T-helper 2 cell treated with Interferon-gamma antibody and Interleukin-4, amounts not matched to agents 5 μg/mL and 100 μg/mL, for 36 hours (primary cell): ENCODE data around the gene MYH11.

Experiments used
- DNase-seq: peaks from one replicate; pipeline ENCODE4 v3.0.0; 2021; ENCODE audit warnings: low spot score
- H3K27ac Mint-ChIP-seq: one replicate; pipeline ENCODE4 v1.8.0; 2021; ENCODE audit warnings: mild to moderate bottlenecking, mixed read lengths
- H3K27me3 Mint-ChIP-seq: one replicate; pipeline ENCODE4 v1.8.0; 2021; ENCODE audit warnings: low read depth, mixed read lengths
- H3K36me3 Mint-ChIP-seq: one replicate; pipeline ENCODE4 v1.8.0; 2021; ENCODE audit warnings: low read depth, mixed read lengths
- H3K4me1 Mint-ChIP-seq: one replicate; pipeline ENCODE4 v1.8.0; 2021; ENCODE audit warnings: low read depth, mixed read lengths
- H3K4me3 Mint-ChIP-seq: one replicate; pipeline ENCODE4 v1.8.0; 2022; ENCODE audit warnings: mild to moderate bottlenecking, moderate library complexity, mixed read lengths
- H3K9me3 Mint-ChIP-seq: one replicate; pipeline ENCODE4 v1.8.0; 2021; ENCODE audit warnings: mixed read lengths

MYH11 gene

GRCh38 chr16:15856901-15857698, at the start of gene MYH11:
Gene MYH11, minus strand, starts transcription at chr16:15857028. Its CDS starts 18,776 bp downstream, at chr16:15838252.
- Mint-ChIP-seq H3K9me3 (no peaks in the 10 kb centered on the region), H3K27ac (peak within 1 kb of the TSS; percentile 1), H3K36me3 (no peaks in the 10 kb centered on the region), H3K4me3 (peak within 1 kb of the TSS; percentile 66), H3K27me3 (peaks cover 54% of the 10 kb centered on the region), H3K4me1 (peaks cover 6% of the 10 kb centered on the region)
- no peak for DNase-seq

DNA sequence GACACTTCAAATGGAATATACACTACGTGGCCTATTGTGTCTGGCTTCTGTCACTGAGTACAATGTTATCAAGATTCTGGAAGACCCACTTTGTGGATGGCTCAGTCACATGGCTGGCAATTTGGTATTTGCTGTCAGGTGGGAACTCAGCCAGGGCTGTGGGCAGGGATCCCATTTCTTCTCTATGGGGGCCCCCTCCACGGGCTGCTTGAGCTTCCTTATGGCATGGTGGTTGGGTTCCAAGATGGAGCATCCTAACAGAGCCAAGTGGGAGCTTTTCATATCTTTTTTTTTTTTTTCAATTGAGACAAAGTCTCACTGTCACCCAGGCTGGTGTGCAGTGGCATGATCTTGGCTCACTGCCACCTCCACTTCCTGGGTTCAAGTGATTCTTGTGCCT, 49.6 kb upstream of the MYH11 start:
- H3K27me3 Mint-ChIP-seq = no peaks in the 10 kb centered on the region
- DNase-seq = no peak
- H3K36me3 Mint-ChIP-seq = no peaks in the 10 kb centered on the region
- no peak overlapping the region for H3K4me3 Mint-ChIP-seq
- no peak overlapping the region for H3K27ac Mint-ChIP-seq
- H3K9me3 Mint-ChIP-seq = no peaks in the 10 kb centered on the region
- peaks cover 7% of the 10 kb centered on the region for H3K4me1 Mint-ChIP-seq

DNA sequence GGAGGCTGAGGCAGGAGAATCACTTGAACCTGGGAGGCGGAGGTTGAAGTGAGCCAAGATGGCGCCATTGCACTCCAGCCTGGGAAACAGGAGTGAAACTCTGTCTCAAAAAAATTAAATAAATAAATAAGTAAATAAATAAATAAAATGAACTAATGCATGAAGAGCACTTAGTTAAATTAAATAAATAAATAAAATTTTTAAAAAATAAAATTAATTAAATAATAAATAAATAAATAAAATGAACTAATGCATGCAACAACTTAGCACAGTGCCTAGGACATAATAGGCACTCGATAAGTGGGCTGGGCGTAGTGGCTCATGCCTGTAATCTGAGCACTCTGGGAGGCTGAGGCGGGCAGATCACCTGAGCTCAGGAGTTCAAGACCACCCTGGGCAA, 47.1 kb upstream of the MYH11 start:
- peaks cover 18% of the 10 kb centered on the region for H3K4me1 Mint-ChIP-seq
- no peak for DNase-seq
- no peaks in the 10 kb centered on the region for H3K9me3 Mint-ChIP-seq
- no peak overlapping the region for H3K27ac Mint-ChIP-seq
- no peaks in the 10 kb centered on the region for H3K27me3 Mint-ChIP-seq
- H3K36me3 Mint-ChIP-seq = no peaks in the 10 kb centered on the region
- no peak overlapping the region for H3K4me3 Mint-ChIP-seq

DNA sequence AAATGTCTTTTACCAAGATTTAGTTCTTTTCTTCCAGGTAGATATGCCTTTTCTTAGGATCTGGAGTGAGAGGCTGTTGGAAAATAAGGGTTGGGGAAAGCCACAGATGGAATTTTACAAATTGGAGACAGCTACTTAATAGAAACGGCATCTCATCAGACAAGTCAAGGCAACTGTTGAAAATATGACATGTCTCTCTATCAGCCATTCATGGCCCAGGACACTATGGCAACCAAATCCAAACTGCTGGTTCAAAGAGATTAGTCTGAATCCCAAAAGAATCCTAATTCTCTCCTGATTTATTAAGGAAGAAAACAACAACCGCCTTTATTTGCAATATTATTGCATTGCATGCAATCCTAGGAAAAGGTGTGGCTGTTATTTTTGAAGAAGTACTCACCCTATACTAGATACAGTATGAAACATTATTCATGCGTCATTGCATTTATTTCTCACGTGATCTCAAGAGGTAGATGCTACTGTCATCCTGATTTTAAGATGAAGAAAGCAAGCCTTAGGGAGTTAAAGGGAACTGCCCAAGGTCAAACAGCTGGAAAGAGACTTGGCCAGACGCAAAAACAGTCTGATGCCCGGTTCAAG, 44.2 kb upstream of the MYH11 start:
- H3K4me3 Mint-ChIP-seq = no peak overlapping the region
- H3K9me3 Mint-ChIP-seq = no peaks in the 10 kb centered on the region
- no peak for DNase-seq
- peaks cover 36% of the 10 kb centered on the region for H3K4me1 Mint-ChIP-seq
- H3K36me3 Mint-ChIP-seq = no peaks in the 10 kb centered on the region
- no peak overlapping the region for H3K27ac Mint-ChIP-seq
- H3K27me3 Mint-ChIP-seq = no peaks in the 10 kb centered on the region

- Mint-ChIP-seq H3K27me3 (no peaks in the 10 kb centered on the region), H3K36me3 (no peaks in the 10 kb centered on the region), H3K4me3 (no peak overlapping the region), H3K9me3 (no peaks in the 10 kb centered on the region), H3K4me1 (peaks cover 36% of the 10 kb centered on the region), H3K27ac (no peak overlapping the region)
- DNase-seq = no peak
Measured at GRCh38 chr16:15900357-15900756, 43.5 kb upstream of the MYH11 start.

- Mint-ChIP-seq H3K4me1 (peaks cover 41% of the 10 kb centered on the region), H3K4me3 (peak overlapping the region; percentile 21), H3K36me3 (no peaks in the 10 kb centered on the region), H3K27ac (peak overlapping the region; percentile 56), H3K27me3 (no peaks in the 10 kb centered on the region), H3K9me3 (no peaks in the 10 kb centered on the region)
- peak; percentile 71 for DNase-seq
Measured at GRCh38 chr16:15899538-15900100, 42.8 kb upstream of the MYH11 start.

GRCh38 chr16:15898654-15899053, 41.8 kb upstream of the MYH11 start:
- H3K27me3 Mint-ChIP-seq = no peaks in the 10 kb centered on the region
- no peaks in the 10 kb centered on the region for H3K9me3 Mint-ChIP-seq
- H3K4me1 Mint-ChIP-seq = peaks cover 42% of the 10 kb centered on the region
- no peaks in the 10 kb centered on the region for H3K36me3 Mint-ChIP-seq
- no peak for DNase-seq
- peak overlapping the region; percentile 90 for H3K27ac Mint-ChIP-seq
- H3K4me3 Mint-ChIP-seq = peak overlapping the region; percentile 79

DNA sequence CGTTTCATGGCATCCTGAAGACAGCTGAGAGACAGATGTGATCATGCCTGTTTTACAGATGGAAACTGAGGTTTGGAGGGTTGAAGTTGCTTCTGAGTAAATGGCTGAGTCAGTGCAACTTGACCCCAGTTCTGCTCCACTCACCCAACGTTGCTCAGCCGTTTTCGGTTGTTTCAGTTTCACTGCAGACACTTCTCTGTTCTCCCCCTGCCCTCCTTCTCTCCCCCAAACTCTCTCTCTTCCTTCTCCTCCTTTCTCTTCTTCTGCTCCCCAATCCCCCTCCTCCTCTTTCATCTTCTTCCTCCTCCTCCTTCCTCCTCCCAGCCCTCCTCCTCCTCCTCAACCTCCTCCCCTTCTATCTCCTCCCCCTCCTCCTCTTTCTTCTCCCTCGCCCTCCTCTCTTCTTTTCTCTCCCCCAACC, 41.0 kb upstream of the MYH11 start:
- Mint-ChIP-seq H3K27ac (peak overlapping the region; percentile 90), H3K27me3 (no peaks in the 10 kb centered on the region), H3K36me3 (no peaks in the 10 kb centered on the region), H3K4me3 (peak overlapping the region; percentile 79), H3K4me1 (peaks cover 43% of the 10 kb centered on the region), H3K9me3 (no peaks in the 10 kb centered on the region)
- peak; percentile 71 for DNase-seq

GRCh38 chr16:15897121-15897780, 40.4 kb upstream of the MYH11 start:
- H3K27me3 Mint-ChIP-seq = no peaks in the 10 kb centered on the region
- H3K9me3 Mint-ChIP-seq = no peaks in the 10 kb centered on the region
- peak overlapping the region; percentile 79 for H3K4me3 Mint-ChIP-seq
- peaks cover 42% of the 10 kb centered on the region for H3K4me1 Mint-ChIP-seq
- H3K27ac Mint-ChIP-seq = peak overlapping the region; percentile 90
- DNase-seq = no peak
- H3K36me3 Mint-ChIP-seq = no peaks in the 10 kb centered on the region

DNA sequence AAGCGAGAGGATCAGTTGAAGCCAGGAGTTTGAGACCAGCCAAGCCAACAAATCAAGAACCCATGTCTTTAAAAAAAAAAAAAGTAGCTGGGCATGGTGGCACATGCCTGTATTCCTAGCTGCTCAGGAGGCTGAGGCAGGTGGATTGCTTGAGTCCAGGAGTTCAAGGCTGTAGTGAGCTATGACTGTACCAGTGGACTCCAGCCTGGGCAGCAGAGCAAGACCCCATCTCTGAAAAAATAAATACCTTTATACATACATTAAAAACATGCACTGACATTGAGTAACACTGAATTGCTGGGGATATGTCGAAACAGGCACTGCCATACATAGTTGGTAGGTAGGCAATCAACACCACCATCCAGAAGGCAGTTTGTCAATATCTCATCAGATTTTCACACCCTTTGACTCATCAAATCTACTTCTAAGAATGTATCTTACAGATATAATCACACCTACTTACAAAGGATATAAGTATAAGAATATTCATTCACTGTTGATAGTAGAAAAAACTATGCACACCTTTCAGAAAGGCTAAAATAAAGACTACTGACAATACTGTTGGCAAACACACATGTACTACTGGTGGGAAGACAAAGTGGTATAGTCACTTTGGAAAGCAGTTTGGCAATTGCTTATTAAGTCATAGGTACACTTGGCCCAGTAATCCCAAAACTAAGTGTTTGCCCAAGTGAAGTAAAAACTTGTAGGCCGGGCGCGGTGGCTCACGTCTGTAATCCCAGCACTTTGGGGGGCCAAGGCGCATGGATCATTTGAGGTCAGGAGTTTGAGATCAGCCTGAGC, 37.9 kb upstream of the MYH11 start:
- Mint-ChIP-seq H3K4me3 (no peak overlapping the region), H3K4me1 (peaks cover 41% of the 10 kb centered on the region), H3K9me3 (no peaks in the 10 kb centered on the region), H3K27ac (peak overlapping the region; percentile 15), H3K27me3 (no peaks in the 10 kb centered on the region), H3K36me3 (no peaks in the 10 kb centered on the region)
- DNase-seq = no peak

GRCh38 chr16:15891508-15891907, 34.7 kb upstream of the MYH11 start:
- Mint-ChIP-seq H3K36me3 (peaks cover 11% of the 10 kb centered on the region), H3K9me3 (no peaks in the 10 kb centered on the region), H3K27me3 (no peaks in the 10 kb centered on the region), H3K27ac (no peak overlapping the region), H3K4me1 (peaks cover 31% of the 10 kb centered on the region), H3K4me3 (no peak overlapping the region)
- DNase-seq = no peak

DNA sequence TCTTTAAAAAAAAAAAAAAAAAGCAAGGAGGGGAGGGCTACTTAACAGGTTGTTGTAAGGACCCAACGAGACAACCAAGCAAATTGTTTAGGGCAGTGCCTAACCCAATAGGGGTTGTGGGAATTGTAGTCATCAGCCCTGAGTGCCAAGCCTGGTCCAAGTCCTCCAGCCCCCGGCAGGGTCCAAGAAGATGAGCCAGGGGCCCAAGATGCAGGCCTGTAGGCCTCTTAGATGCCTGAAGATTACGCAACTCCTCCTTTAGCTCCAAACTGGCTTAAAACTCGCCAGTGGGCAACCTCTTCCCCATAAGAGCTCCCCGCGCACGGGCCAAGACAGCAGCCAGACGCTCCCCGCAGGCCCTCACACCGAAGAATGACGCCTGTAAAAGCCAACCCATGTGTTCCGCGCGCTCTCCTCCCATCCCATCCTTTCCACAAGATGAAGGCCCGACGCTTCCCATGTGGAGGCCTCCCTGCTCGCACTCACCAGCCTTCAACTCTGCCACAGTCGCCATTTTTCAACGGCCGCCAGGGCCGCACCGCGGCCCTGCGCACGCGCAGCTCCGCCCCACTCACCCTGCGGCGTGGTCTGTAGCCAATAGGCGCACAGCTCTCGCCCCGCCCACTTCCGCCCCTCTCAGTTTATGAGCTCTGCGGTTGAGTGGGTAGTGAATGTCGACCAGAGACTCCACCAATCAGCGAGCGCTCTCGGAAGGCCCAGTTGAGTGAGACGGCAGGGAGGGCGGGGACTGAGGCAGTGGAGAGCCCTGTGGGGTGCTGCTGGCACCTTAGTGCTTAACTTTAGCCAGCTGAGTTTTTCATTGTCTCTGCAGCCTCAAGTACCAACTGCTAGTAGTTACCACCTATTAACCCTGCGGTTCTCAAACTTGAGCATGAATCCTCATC, 31.5 kb upstream of the MYH11 start, which contains the start of gene CEP20:
Gene CEP20 (minus strand): TSS at position 532 of the 905 bp plus-strand sequence. CDS start 18 bp downstream, at position 514.
- Mint-ChIP-seq H3K36me3 (peaks cover 22% of the 10 kb centered on the region), H3K4me1 (peaks cover 35% of the 10 kb centered on the region), H3K4me3 (peak within 1 kb of the TSS; percentile 94), H3K9me3 (no peaks in the 10 kb centered on the region), H3K27ac (peak within 1 kb of the TSS; percentile 95), H3K27me3 (no peaks in the 10 kb centered on the region)
- peak; percentile 100 for DNase-seq
